B cell (primary cell): ENCODE measurements around the gene SLC4A3. TPM values are rescaled to one million over a fixed set of nuclear protein-coding genes. Genes with fewer than 3 reads are reported as not detected.

Experiments used
- ATAC-seq: fragments of 200-7000 bp; cut with Tn5 transposase; one replicate; pipeline ENCODE4 v1.10.0; 2021; ENCODE audit warnings: low read depth, mild to moderate bottlenecking, moderate number of reproducible peaks, moderate library complexity
- CTCF ChIA-PET: fragments of 350-600 bp; sonication (Branson Sonifier 250); formaldehyde crosslinking; loops from one replicate; lab custom pipeline; 2021; ENCODE audit warnings: antibody characterized with exemption, inconsistent platforms; lab: Charles Lee
- POLR2A ChIA-PET: fragments of 350-600 bp; sonication (Branson Sonifier 250); formaldehyde crosslinking; loops from one replicate; lab custom pipeline; 2021; ENCODE audit warnings: antibody characterized with exemption; lab: Charles Lee
- DNase-seq: peaks from one replicate; pipeline ENCODE4 v3.0.0; 2013
- H2AFZ ChIP-seq: 2 replicates; pipeline ENCODE4 v1.6.1; 2012; ENCODE audit warnings: mild to moderate bottlenecking, low read depth, low read length; ENCODE audit not compliant: insufficient read depth, poor library complexity, severe bottlenecking
- H3K27ac ChIP-seq, 2 donors: 1 replicate in 1 of 2; 2 replicates in 1 of 2; pipeline ENCODE4 v1.5.1; 2012 to 2013; ENCODE audit warnings: low read length in 2 of 2, mild to moderate bottlenecking in 2 of 2, moderate library complexity in 1 of 2
- H3K27me3 ChIP-seq, 4 experiments: fragments of 200-600 bp in 1 of 4; sonication (generic) in 1 of 4; replicated peaks in 1 of 4; 1 replicate in 2 of 4; 2 replicates in 2 of 4; pipeline versions ENCODE4 v1.6.1 to v1.7.0; 2013 to 2016; ENCODE audit warnings: low read length in 3 of 4, mild to moderate bottlenecking in 2 of 4, mixed read lengths in 1 of 4, moderate library complexity in 1 of 4; ENCODE audit not compliant: insufficient read depth in 4 of 4, control insufficient read depth in 3 of 4; ENCODE audit errors: control extremely low read depth in 1 of 4
- H3K36me3 ChIP-seq, 2 experiments: replicated peaks in 1 of 2; 1 replicate in 1 of 2; 2 replicates in 1 of 2; pipeline versions ENCODE4 v1.6.1 to v1.7.1; 2013; ENCODE audit warnings: low read length in 1 of 2; ENCODE audit not compliant: insufficient read depth in 2 of 2, control insufficient read depth in 1 of 2; ENCODE audit errors: control extremely low read depth in 1 of 2, extremely low read depth in 1 of 2
- H3K4me1 ChIP-seq, 2 donors: fragments of 200-600 bp in 1 of 2; sonication (generic) in 1 of 2; 1 replicate in 1 of 2; 2 replicates in 1 of 2; pipeline versions ENCODE4 v1.5.1 to v1.6.1; 2013 to 2017; ENCODE audit warnings: low read length in 2 of 2; ENCODE audit not compliant: control insufficient read depth in 2 of 2, insufficient read depth in 2 of 2
- H3K4me2 ChIP-seq: replicated peaks from 2 replicates; pipeline ENCODE3; 2012; ENCODE audit warnings: mild to moderate bottlenecking, low read depth, low read length; ENCODE audit not compliant: poor library complexity, severe bottlenecking
- H3K4me3 ChIP-seq, 5 experiments: fragments of 200-600 bp in 1 of 5; sonication (generic) in 1 of 5; 1 replicate in 3 of 5; 2 replicates in 2 of 5; pipeline versions ENCODE4 v1.5.1 to v1.7.0; 2011 to 2016; ENCODE audit warnings: low read length in 4 of 5, mild to moderate bottlenecking in 4 of 5, low read depth in 2 of 5, control low read depth in 1 of 5, moderate library complexity in 1 of 5; ENCODE audit not compliant: insufficient read depth in 1 of 5; ENCODE audit errors: control extremely low read depth in 1 of 5, extremely low read depth in 1 of 5
- H3K79me2 ChIP-seq: fragments of 200-600 bp; sonication (generic); one replicate; pipeline ENCODE4 v1.6.0; 2016; ENCODE audit warnings: low read length; ENCODE audit not compliant: control insufficient read depth, insufficient read depth
- H3K9ac ChIP-seq: fragments of 200-600 bp; sonication (generic); 2 replicates; pipeline ENCODE4 v1.6.1; 2017; ENCODE audit warnings: mild to moderate bottlenecking, low read length, moderate library complexity
- H3K9me3 ChIP-seq, 3 donors: one replicate each; pipeline versions ENCODE4 v1.6.1 to v1.7.1; 2013; ENCODE audit warnings: low read length in 2 of 3; ENCODE audit not compliant: control insufficient read depth in 2 of 3, insufficient read depth in 1 of 3; ENCODE audit errors: control extremely low read depth in 1 of 3
- H4K20me1 ChIP-seq: 2 replicates; pipeline ENCODE4 v1.6.0; 2012; ENCODE audit warnings: mild to moderate bottlenecking, low read length; ENCODE audit not compliant: insufficient read depth, control insufficient read depth, poor library complexity, severe bottlenecking
- H3K27ac Mint-ChIP-seq: one replicate; pipeline ENCODE4 v1.8.0; 2021; ENCODE audit warnings: mixed read lengths
- H3K27me3 Mint-ChIP-seq: one replicate; pipeline ENCODE4 v1.8.0; 2021; ENCODE audit warnings: mixed read lengths
- H3K4me1 Mint-ChIP-seq: one replicate; pipeline ENCODE4 v1.8.0; 2021; ENCODE audit warnings: mixed read lengths
- H3K4me3 Mint-ChIP-seq: one replicate; pipeline ENCODE4 v1.8.0; 2021; ENCODE audit warnings: mixed read lengths
- H3K9me3 Mint-ChIP-seq: one replicate; pipeline ENCODE4 v1.8.0; 2022; ENCODE audit warnings: mixed read lengths; ENCODE audit not compliant: insufficient read depth
- EZH2 ChIP-seq: IDR thresholded peaks from 2 replicates; pipeline ENCODE4 v1.6.1; 2012; ENCODE audit warnings: borderline replicate concordance, low read depth, mild to moderate bottlenecking, moderate library complexity, low read length; ENCODE audit not compliant: insufficient read depth, poor library complexity, severe bottlenecking
- WGBS: methylation state at CpG from one replicate; pipeline ENCODE4 v1.1.5; 2013; ENCODE audit warnings: missing lambda C conversion rate; ENCODE audit not compliant: insufficient coverage; 5-methylcytosine and 5-hydroxymethylcytosine counted together
- intact Hi-C: fragments of 100-400 bp; cut with micrococcal nuclease; formaldehyde crosslinking; loops from one replicate; pipeline ENCODE4 v1.10.0; 2022
- polyA plus RNA-seq: library from polyadenylated mRNA; depleted of rRNA; stranded (reverse); fragments of >200 nt; gene quantifications from 2 replicates; pipeline ENCODE4 v1.2.3, GENCODE V29; 2012
- total RNA-seq, 2 donors: library from RNA; stranded (reverse); fragments of 120-200 nt in 1 of 2; gene quantifications; 1 replicate in 1 of 2; 2 replicates in 1 of 2; pipeline versions ENCODE4 v1.2.3 to v1.2.4, GENCODE V29; 2013 to 2022
- TF ChIP-seq, protein P1 (sequence below): fragments of 200-600 bp; IDR thresholded peaks from one replicate; pipeline ENCODE4 v1.8.0; 2022; ENCODE audit warnings: antibody characterized with exemption, mild to moderate bottlenecking

Gene SLC4A3
- total and polyA plus RNA-seq, 2 donors (not counting 1 experiment from before 2014, with no cell fraction given), result 0.16 TPM; not detected in 1

GRCh38 chr2:219578811-219579613, 48.4 kb upstream of the SLC4A3 start:
- H3K9ac ChIP-seq, result no peak overlapping the region
- Mint-ChIP-seq H3K27me3 (peaks cover 38% of the 10 kb centered on the region), H3K27ac (no peak overlapping the region), H3K4me1 (no peaks in the 10 kb centered on the region), H3K9me3 (no peaks in the 10 kb centered on the region), H3K4me3 (no peak overlapping the region)
- intact Hi-C loops, result no loop called here
- no peaks in the 10 kb centered on the region for H3K9me3 ChIP-seq
- no peaks in the 10 kb centered on the region for H3K79me2 ChIP-seq
- ChIA-PET CTCF (no interaction called here), POLR2A (no interaction called here)
- no peak overlapping the region for H3K4me2 ChIP-seq
- 77% methylated on average over 4 of the region's 8 CpGs for WGBS
- H3K36me3 ChIP-seq, result no peaks in the 10 kb centered on the region
- H3K4me3 ChIP-seq, result no peak overlapping the region
- H3K27me3 ChIP-seq, result peaks cover 0 to 19% (median under 1%) of the 10 kb centered on the region in 4 experiments
- H4K20me1 ChIP-seq, result no peaks in the 10 kb centered on the region
- no peak overlapping the region for H3K27ac ChIP-seq
- no peaks in the 10 kb centered on the region for H3K4me1 ChIP-seq
- no peak for TF ChIP-seq EZH2
- TF ChIP-seq, protein P1, sequence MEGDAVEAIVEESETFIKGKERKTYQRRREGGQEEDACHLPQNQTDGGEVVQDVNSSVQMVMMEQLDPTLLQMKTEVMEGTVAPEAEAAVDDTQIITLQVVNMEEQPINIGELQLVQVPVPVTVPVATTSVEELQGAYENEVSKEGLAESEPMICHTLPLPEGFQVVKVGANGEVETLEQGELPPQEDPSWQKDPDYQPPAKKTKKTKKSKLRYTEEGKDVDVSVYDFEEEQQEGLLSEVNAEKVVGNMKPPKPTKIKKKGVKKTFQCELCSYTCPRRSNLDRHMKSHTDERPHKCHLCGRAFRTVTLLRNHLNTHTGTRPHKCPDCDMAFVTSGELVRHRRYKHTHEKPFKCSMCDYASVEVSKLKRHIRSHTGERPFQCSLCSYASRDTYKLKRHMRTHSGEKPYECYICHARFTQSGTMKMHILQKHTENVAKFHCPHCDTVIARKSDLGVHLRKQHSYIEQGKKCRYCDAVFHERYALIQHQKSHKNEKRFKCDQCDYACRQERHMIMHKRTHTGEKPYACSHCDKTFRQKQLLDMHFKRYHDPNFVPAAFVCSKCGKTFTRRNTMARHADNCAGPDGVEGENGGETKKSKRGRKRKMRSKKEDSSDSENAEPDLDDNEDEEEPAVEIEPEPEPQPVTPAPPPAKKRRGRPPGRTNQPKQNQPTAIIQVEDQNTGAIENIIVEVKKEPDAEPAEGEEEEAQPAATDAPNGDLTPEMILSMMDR, result no peak
- H2AFZ ChIP-seq, result no peak overlapping the region
- DNase-seq, result no peak
- ATAC-seq, result no peak

DNA sequence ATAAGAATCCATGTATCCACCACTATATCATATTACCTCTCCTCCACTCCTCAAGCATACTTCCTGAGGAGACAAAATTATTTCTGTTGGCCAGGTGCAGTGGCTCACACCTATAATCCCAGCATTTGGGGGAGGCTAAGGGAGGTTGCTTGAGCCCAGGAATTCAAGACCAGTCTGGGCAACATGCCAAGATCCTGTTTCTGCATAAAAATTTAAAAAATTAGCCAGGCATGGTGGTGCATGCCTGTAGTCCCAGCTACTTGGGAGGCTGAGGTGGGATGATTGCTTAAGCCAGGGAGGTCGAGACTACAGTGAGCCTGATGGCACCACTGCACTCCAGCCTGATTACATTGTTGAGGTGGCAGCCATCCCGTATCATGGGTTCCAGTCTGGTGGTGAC, 46.1 kb upstream of the SLC4A3 start:
- H3K4me2 ChIP-seq, result no peak overlapping the region
- H3K27ac Mint-ChIP-seq, result no peak overlapping the region
- H3K79me2 ChIP-seq, result no peaks in the 10 kb centered on the region
- intact Hi-C loops, result no loop called here
- H3K4me3 ChIP-seq, result no peak overlapping the region
- peaks cover 0 to 24% (median 4%) of the 10 kb centered on the region in 4 experiments for H3K27me3 ChIP-seq
- H3K9ac ChIP-seq, result no peak overlapping the region
- no peak overlapping the region for H3K27ac ChIP-seq
- POLR2A ChIA-PET, result no interaction called here
- H3K4me1 Mint-ChIP-seq, result no peaks in the 10 kb centered on the region
- no peaks in the 10 kb centered on the region for H3K4me1 ChIP-seq
- ATAC-seq (no peak), DNase-seq (no peak)
- H3K4me3 Mint-ChIP-seq, result no peak overlapping the region
- no peaks in the 10 kb centered on the region for H3K36me3 ChIP-seq
- no peaks in the 10 kb centered on the region for H4K20me1 ChIP-seq
- no peak for TF ChIP-seq EZH2
- TF ChIP-seq, protein P1, result no peak
- no peaks in the 10 kb centered on the region for H3K9me3 Mint-ChIP-seq
- peaks cover 40% of the 10 kb centered on the region for H3K27me3 Mint-ChIP-seq
- CTCF ChIA-PET, result no interaction called here
- 73% methylated on average over 2 of the region's 2 CpGs for WGBS
- H3K9me3 ChIP-seq, result no peaks in the 10 kb centered on the region
- H2AFZ ChIP-seq, result no peak overlapping the region
